Measurements from ENCODE around the gene AP3B1.
A peak's percentile ranks its signal among the peaks of the same experiment; 100 is the strongest.
"Not testable (repeated sequence)": the region's sequence is repeated elsewhere in the genome, so short reads cannot be mapped to it uniquely, and the experiment has no call there.

Gene AP3B1

DNA sequence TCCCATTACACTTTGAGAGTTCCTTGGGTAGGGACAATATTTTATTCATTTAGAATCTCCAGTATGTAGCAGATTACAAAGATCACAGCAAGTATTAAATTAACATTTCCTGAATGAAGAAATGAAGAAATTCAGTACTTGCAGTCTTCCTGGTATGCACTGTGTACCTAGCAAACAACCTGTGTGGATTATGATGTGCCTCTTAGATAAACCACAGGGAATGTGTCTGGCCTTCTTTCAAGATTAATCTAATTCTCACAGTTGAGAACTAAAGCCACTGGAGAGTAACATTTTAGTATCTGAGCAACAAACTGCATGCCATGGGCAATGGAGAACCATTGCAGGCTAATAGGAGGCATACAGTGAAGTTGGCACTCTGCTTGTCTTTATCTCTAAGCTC, 199.4 kb downstream of the AP3B1 start:
- Mint-ChIP-seq H3K27me3 (ENCODE audit: low read depth, poor library complexity) (peaks cover 2% of the 10 kb centered on the region), H3K4me1 (no peaks in the 10 kb centered on the region), H3K4me3 (no peak overlapping the region), H3K36me3 (ENCODE audit: low read depth) (peaks cover 78% of the 10 kb centered on the region), H3K9me3 (peaks cover 39% of the 10 kb centered on the region), H3K27ac (no peak overlapping the region)
- no peak for TF ChIP-seq CTCF (IDR thresholded peaks at IDR 0.05)
- no peak for DNase-seq

DNA sequence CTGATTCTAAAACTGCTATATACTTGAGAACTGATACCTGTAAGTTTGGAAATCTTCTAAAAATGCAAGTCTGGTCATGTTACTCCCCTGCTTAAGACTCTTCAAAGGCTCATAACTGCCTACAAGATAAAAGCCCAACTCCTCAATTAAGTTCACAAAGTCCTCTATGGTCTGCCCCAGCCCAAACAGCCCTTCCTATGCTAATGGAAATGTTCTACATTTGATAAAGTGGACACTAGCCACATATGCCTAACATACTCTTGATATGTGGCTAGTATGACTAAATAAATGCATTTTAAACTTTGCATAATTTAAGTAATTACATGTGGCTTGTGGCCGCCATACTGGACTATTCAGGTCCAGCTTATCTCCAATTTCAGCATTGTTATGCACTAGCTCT, 204.5 kb downstream of the AP3B1 start:
- H3K36me3 Mint-ChIP-seq (ENCODE audit: low read depth) = peaks cover 67% of the 10 kb centered on the region

GRCh38 chr5:78078858-78079257, 215.6 kb downstream of the AP3B1 start:
- no peaks in the 10 kb centered on the region for H3K9me3 Mint-ChIP-seq
- H3K27me3 Mint-ChIP-seq (ENCODE audit: low read depth, poor library complexity) = no peaks in the 10 kb centered on the region
- H3K27ac Mint-ChIP-seq = no peak overlapping the region
- H3K4me1 Mint-ChIP-seq = peaks cover 15% of the 10 kb centered on the region
- TF ChIP-seq CTCF (IDR thresholded peaks at IDR 0.05) = no peak
- DNase-seq = no peak
- H3K4me3 Mint-ChIP-seq = no peak overlapping the region
- peaks cover 47% of the 10 kb centered on the region for H3K36me3 Mint-ChIP-seq (ENCODE audit: low read depth)

More for the DNA sequence above, 204.5 kb downstream of the AP3B1 start:
- peaks cover 1% of the 10 kb centered on the region for H3K9me3 Mint-ChIP-seq
- no peak overlapping the region for H3K27ac Mint-ChIP-seq
- no peaks in the 10 kb centered on the region for H3K4me1 Mint-ChIP-seq
- DNase-seq = no peak
- H3K4me3 Mint-ChIP-seq = no peak overlapping the region
- H3K27me3 Mint-ChIP-seq (ENCODE audit: low read depth, poor library complexity) = no peaks in the 10 kb centered on the region
- TF ChIP-seq CTCF (IDR thresholded peaks at IDR 0.05) = no peak

DNA sequence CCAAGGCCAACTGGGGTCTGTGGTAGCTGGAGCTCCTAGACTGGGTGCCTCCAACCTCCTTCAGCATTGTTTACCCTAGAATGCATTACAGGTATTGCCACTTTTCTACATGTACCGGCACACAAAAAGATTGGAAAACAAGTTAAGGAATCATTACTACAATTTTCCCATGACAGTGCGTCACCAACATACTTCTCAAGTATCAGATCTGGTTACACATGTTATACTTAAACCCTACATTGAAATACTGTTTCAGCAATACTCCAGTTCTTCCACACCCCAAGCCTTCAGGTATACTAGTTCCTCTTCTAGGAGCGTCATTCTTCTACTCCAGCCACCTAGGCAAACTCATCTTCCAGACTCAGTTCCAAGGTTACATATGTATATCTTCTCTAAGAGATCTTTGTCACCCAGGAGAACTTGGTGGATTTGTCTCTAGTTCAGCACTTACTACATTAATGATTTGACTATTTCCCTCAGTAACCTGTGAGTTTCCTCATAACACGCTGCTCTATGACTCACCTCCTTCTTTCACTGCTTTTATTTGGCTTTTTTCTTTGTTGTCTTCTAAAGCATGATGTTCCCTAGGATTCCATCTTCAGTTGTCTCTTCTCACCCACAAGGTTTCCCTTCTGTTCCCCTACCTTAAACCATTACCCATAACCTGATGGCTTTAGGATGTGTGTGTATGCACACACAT, 217.0 kb downstream of the AP3B1 start:
- H3K27ac Mint-ChIP-seq = no peak overlapping the region
- H3K4me1 Mint-ChIP-seq = peaks cover 15% of the 10 kb centered on the region
- H3K36me3 Mint-ChIP-seq (ENCODE audit: low read depth) = peaks cover 38% of the 10 kb centered on the region
- H3K9me3 Mint-ChIP-seq = no peaks in the 10 kb centered on the region
- no peak for DNase-seq
- H3K4me3 Mint-ChIP-seq = no peak overlapping the region
- TF ChIP-seq CTCF (IDR thresholded peaks at IDR 0.05) = no peak
- H3K27me3 Mint-ChIP-seq (ENCODE audit: low read depth, poor library complexity) = no peaks in the 10 kb centered on the region

DNA sequence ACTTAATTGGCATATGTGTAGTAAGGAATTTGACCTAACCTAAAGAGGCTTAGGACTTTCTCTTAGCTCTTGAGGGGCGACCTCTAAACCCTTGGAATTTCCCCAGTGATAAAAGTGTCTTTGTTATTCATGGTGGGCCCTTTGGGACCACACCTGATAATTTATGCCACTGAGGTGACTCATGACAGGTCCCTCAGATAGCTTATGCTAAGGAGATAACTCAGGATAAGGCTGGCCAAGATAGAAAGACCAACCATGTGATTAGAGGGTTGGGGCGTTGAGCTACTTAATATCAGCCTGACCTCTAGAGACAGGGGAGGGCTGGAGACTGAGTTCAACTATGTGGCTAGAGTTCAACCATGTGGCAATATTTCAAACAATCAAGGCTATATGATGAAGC, 218.1 kb downstream of the AP3B1 start:
- peak; percentile 18 for DNase-seq
- no peaks in the 10 kb centered on the region for H3K27me3 Mint-ChIP-seq (ENCODE audit: low read depth, poor library complexity)
- no peak overlapping the region for H3K27ac Mint-ChIP-seq
- peaks cover 31% of the 10 kb centered on the region for H3K36me3 Mint-ChIP-seq (ENCODE audit: low read depth)
- H3K4me3 Mint-ChIP-seq = no peak overlapping the region
- H3K4me1 Mint-ChIP-seq = peaks cover 15% of the 10 kb centered on the region
- no peak for TF ChIP-seq CTCF (IDR thresholded peaks at IDR 0.05)
- no peaks in the 10 kb centered on the region for H3K9me3 Mint-ChIP-seq

DNA sequence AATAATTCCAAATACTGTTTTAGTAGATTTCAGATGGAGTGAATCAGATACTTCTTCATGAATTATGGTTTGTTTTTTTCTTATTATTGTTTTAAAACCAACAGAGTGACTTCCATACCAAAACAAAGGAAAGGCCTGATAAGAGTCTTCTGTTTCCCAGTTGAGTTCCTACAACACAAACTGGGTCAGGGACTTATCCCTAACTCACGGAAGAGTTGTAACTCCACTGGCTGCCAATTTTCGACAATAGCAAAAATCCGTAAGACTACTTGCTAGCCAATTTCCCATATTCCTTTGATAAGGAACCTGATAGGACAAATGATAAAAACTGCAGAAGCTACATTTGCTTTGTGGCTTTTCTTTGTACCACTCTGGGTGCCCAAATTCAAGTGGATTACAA, 219.2 kb downstream of the AP3B1 start:
- Mint-ChIP-seq H3K27me3 (ENCODE audit: low read depth, poor library complexity) (no peaks in the 10 kb centered on the region), H3K4me3 (no peak overlapping the region), H3K36me3 (ENCODE audit: low read depth) (peaks cover 35% of the 10 kb centered on the region), H3K9me3 (peaks cover 10% of the 10 kb centered on the region), H3K4me1 (peaks cover 15% of the 10 kb centered on the region), H3K27ac (no peak overlapping the region)
- no peak for TF ChIP-seq CTCF (IDR thresholded peaks at IDR 0.05)
- DNase-seq = no peak

- not testable (repeated sequence) for H3K4me1 Mint-ChIP-seq; H3K4me3 Mint-ChIP-seq; H3K27ac Mint-ChIP-seq; DNase-seq; H3K27me3 Mint-ChIP-seq (ENCODE audit: low read depth, poor library complexity)
- H3K9me3 Mint-ChIP-seq = peaks cover 52% of the 10 kb centered on the region
- H3K36me3 Mint-ChIP-seq (ENCODE audit: low read depth) = peaks cover 61% of the 10 kb centered on the region
Measured at GRCh38 chr5:78070691-78071090, 223.8 kb downstream of the AP3B1 start.

GRCh38 chr5:78067581-78067980, 226.9 kb downstream of the AP3B1 start:
- peaks cover 59% of the 10 kb centered on the region for H3K36me3 Mint-ChIP-seq (ENCODE audit: low read depth)
- DNase-seq; H3K4me3 Mint-ChIP-seq; H3K4me1 Mint-ChIP-seq; H3K27me3 Mint-ChIP-seq (ENCODE audit: low read depth, poor library complexity); H3K27ac Mint-ChIP-seq: not testable (repeated sequence)
- peaks cover 52% of the 10 kb centered on the region for H3K9me3 Mint-ChIP-seq

DNA sequence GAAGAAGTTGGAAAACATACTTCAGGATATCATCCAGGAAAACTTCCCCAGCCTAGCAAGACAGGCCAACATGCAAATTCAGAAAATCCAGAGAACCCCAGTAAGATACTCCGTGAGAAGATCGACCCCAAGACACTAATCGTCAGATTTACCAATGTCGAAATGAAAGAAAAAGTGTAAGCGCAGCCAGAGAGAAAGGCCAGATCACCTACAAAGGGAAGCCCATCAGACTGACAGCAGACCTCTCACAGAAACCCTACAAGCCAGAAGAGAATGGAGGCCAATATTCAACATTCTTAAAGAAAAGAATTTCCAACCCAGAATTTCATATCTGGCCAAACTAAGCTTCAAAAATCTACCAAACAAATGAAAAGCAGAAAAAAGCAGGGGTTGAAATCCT, 227.8 kb downstream of the AP3B1 start:
- Mint-ChIP-seq H3K9me3 (peaks cover 52% of the 10 kb centered on the region), H3K36me3 (ENCODE audit: low read depth) (peaks cover 55% of the 10 kb centered on the region), H3K4me1 (peaks cover 14% of the 10 kb centered on the region)
- DNase-seq; H3K27me3 Mint-ChIP-seq (ENCODE audit: low read depth, poor library complexity); H3K4me3 Mint-ChIP-seq; H3K27ac Mint-ChIP-seq: not testable (repeated sequence)
